Heart left ventricle (tissue), 16 donors: Measurements from ENCODE around the gene TPPP. TPM values are rescaled to one million over a fixed set of nuclear protein-coding genes. Genes with fewer than 3 reads are reported as not detected.

Experiments
- ATAC-seq, 4 donors: fragments of 200-7000 bp; cut with Tn5 transposase; one replicate each; pipeline ENCODE4 v1.9.1; 2020 to 2022; ENCODE audit warnings: moderate library complexity in 4 of 4, mild to moderate bottlenecking in 3 of 4, moderate number of reproducible peaks in 1 of 4
- DNase-seq, 5 donors: peaks; one replicate each; pipeline ENCODE4 v3.0.0-alpha.2; 2020
- H3K27ac ChIP-seq, 12 donors: fragments of 200-600 bp; sonication (generic) in 4 of 12; one replicate each; pipeline versions ENCODE4 v1.5.0 to v1.8.0; 2016 to 2022; ENCODE audit warnings: mild to moderate bottlenecking in 2 of 12
- H3K27me3 ChIP-seq, 9 donors: fragments of 200-600 bp; sonication (generic) in 2 of 9; one replicate each; pipeline versions ENCODE4 v1.5.1 to v1.8.0; 2016 to 2022; ENCODE audit warnings: mild to moderate bottlenecking in 3 of 9
- H3K36me3 ChIP-seq, 9 donors: fragments of 200-600 bp; sonication (generic) in 2 of 9; one replicate each; pipeline versions ENCODE4 v1.5.0 to v1.8.0; 2018 to 2022; ENCODE audit warnings: mild to moderate bottlenecking in 2 of 9
- H3K4me1 ChIP-seq, 12 donors: fragments of 200-600 bp; sonication (generic) in 4 of 12; one replicate each; pipeline versions ENCODE4 v1.5.0 to v1.8.0; 2016 to 2022; ENCODE audit warnings: mild to moderate bottlenecking in 3 of 12
- H3K4me3 ChIP-seq, 12 donors: fragments of 200-600 bp; sonication (generic) in 4 of 12; one replicate each; pipeline versions ENCODE4 v1.5.0 to v1.8.0; 2017 to 2022; ENCODE audit warnings: mild to moderate bottlenecking in 9 of 12, moderate library complexity in 4 of 12
- H3K9me3 ChIP-seq, 12 donors: fragments of 200-600 bp; sonication (generic) in 4 of 12; one replicate each; pipeline versions ENCODE4 v1.5.0 to v1.8.0; 2016 to 2022; ENCODE audit warnings: mild to moderate bottlenecking in 1 of 12
- CTCF ChIP-seq, 12 donors: fragments of 200-600 bp; sonication (generic) in 4 of 12; IDR thresholded peaks; one replicate each; pipeline versions ENCODE4 v1.5.0 to v1.8.0; 2018 to 2022; ENCODE audit warnings: antibody characterized with exemption in 12 of 12, mild to moderate bottlenecking in 5 of 12
- POLR2A ChIP-seq, 2 donors: fragments of 450-650 bp; IDR thresholded peaks; one replicate each; pipeline ENCODE4 v1.6.1; 2017; ENCODE audit warnings: antibody characterized with exemption in 2 of 2, mild to moderate bottlenecking in 2 of 2, moderate library complexity in 2 of 2
- WGBS, 4 donors: extraction: QIAGEN DNeasy Blood & Tissue Kit in 2 of 4; methylation state at CpG; one replicate each; pipeline versions ENCODE4 v1.1.5 to v1.1.7; 2013 to 2018; 5-methylcytosine and 5-hydroxymethylcytosine counted together
- intact Hi-C, 10 donors: fragments of 100-400 bp; cut with DNase I; formaldehyde crosslinking; loops; one replicate each; pipeline versions ENCODE4 v1.11.1 to v1.14.2; 2022
- polyA plus RNA-seq, 2 donors: library from polyadenylated mRNA; stranded (reverse); fragments of 200-250 nt; gene quantifications; one replicate each; pipeline ENCODE4 v1.2.3, GENCODE V29; 2013
- total RNA-seq, 9 donors: library from RNA; depleted of rRNA in 2 of 9; stranded (reverse); fragments of >200 nt in 2 of 9; fragmentation: NEBNext Ultra II Directional in 3 of 9; extraction: Animal tissue kit (Norgen Biotek cat#: 25700) in 3 of 9; gene quantifications; one replicate each; pipeline versions ENCODE4 v1.1.0 to v1.2.4, GENCODE V29; 2016 to 2023
- donor health status: ischemic (EF 13 %, LVEDD 7.1; RV severe dilation, severe dysfunction).
- donor health status: healthy with polysubstance abuse.
- donor health status: DM: no; HTN: yes; CAD: no.
- donor health status: DM: no; HTN: no; CAD: no.
- donor health status: ischemic (EF 25% LVEDD 6.9; RV normal size, moderate dysfunction).
- donor health status: ischemic (EF 25% LVEDD 5.7; RV mildly dilated, moderate dysfunction).
- donor health status: healthy.
- donor health status: DM: yes; HTN: yes; CAD: no.
- donor health status: ischemic (EF 35%, LVEDD 5.7; RV mildly dilated, moderate dysfunction).
- donor health status: nonischemic (EF 11% LVEDD 7.7; RV severe dilation, severe dysfunction).
- donor health status: DM: yes; HTN: yes; CAD: no.
- donor health status: PGD.
- donor health status: ischemic (EF 29% LVEDD 5.4; RV normal size, mild dysfunction).
- donor health status: nonischemic (EF 23%, LVEDD 6.1; RV moderate dilation, normal function).

The TPPP gene
- total and polyA plus RNA-seq, 11 donors = 7.5 to 31.2 (median 14.9) TPM

- no peaks in the 10 kb centered on the region for H3K27me3 ChIP-seq
- no peak for DNase-seq
- no peak overlapping the region for H3K27ac ChIP-seq
- no peak for ATAC-seq
- 94 to 100% (median 96%) methylated on average over 10 to 14 of the region's 14 CpGs for WGBS, 4 donors
- no peaks in the 10 kb centered on the region for H3K9me3 ChIP-seq
- no peak overlapping the region for H3K4me3 ChIP-seq
- H3K36me3 ChIP-seq = peaks cover 0 to 37% (median 9%) of the 10 kb centered on the region in 9 donors
- no peaks in the 10 kb centered on the region for H3K4me1 ChIP-seq
- intact Hi-C loops = no loop called here
- TF ChIP-seq POLR2A (IDR thresholded peaks at IDR 0.05) = no peak
- no peak for TF ChIP-seq CTCF (IDR thresholded peaks at IDR 0.05)
Measured at GRCh38 chr5:642481-642880, 50.7 kb downstream of the TPPP start.

GRCh38 chr5:641331-641765 lies 51.8 kb downstream of the TPPP start:
- H3K27me3 ChIP-seq = no peaks in the 10 kb centered on the region
- no peak overlapping the region for H3K4me3 ChIP-seq
- no peak for DNase-seq
- intact Hi-C loops = no loop called here
- WGBS, 4 donors = 87 to 94% (median 91%) methylated on average over 14 of the region's 14 CpGs
- no peak overlapping the region for H3K27ac ChIP-seq
- no peak for ATAC-seq
- TF ChIP-seq CTCF (IDR thresholded peaks at IDR 0.05) (no peak), POLR2A (IDR thresholded peaks at IDR 0.05) (no peak)
- H3K4me1 ChIP-seq = no peaks in the 10 kb centered on the region
- H3K9me3 ChIP-seq = no peaks in the 10 kb centered on the region
- peaks cover 0 to 41% (median 9%) of the 10 kb centered on the region in 9 donors for H3K36me3 ChIP-seq

GRCh38 chr5:640461-641330 lies 52.5 kb downstream of the TPPP start:
- TF ChIP-seq CTCF (IDR thresholded peaks at IDR 0.05) = no peak
- no peak for TF ChIP-seq POLR2A (IDR thresholded peaks at IDR 0.05)
- peak in 1 of 5 donors; percentile 2 for DNase-seq

GRCh38 chr5:639584-640213 lies 53.5 kb downstream of the TPPP start:
- no peak for ATAC-seq
- DNase-seq = peak in 1 of 5 donors; percentile 4
- intact Hi-C loops = no loop called here
- TF ChIP-seq POLR2A (IDR thresholded peaks at IDR 0.05) (no peak), CTCF (IDR thresholded peaks at IDR 0.05) (no peak)
- Histone ChIP-seq H3K27ac (no peak overlapping the region), H3K36me3 (peaks cover 0 to 48% (median 19%) of the 10 kb centered on the region in 9 donors), H3K27me3 (no peaks in the 10 kb centered on the region), H3K4me3 (no peak overlapping the region), H3K4me1 (no peaks in the 10 kb centered on the region), H3K9me3 (peaks cover 0 to 7% (median 0%) of the 10 kb centered on the region in 12 donors)
- 94 to 96% (median 95%) methylated on average over 18 to 20 of the region's 20 CpGs for WGBS, 4 donors

More at GRCh38 chr5:640461-641330, 52.5 kb downstream of the TPPP start:
- peak in 1 of 4 donors; percentile 8 for ATAC-seq
- Histone ChIP-seq H3K27ac (no peak overlapping the region), H3K4me3 (no peak overlapping the region), H3K36me3 (peaks cover 0 to 44% (median 13%) of the 10 kb centered on the region in 9 donors), H3K9me3 (peaks cover 0 to under 1% (median 0%) of the 10 kb centered on the region in 12 donors), H3K27me3 (no peaks in the 10 kb centered on the region), H3K4me1 (no peaks in the 10 kb centered on the region)
- WGBS, 4 donors = 89 to 95% (median 92%) methylated on average over 33 to 35 of the region's 35 CpGs
- intact Hi-C loops = no loop called here
